ENCODE measurements around the gene RGMA.

DNA sequence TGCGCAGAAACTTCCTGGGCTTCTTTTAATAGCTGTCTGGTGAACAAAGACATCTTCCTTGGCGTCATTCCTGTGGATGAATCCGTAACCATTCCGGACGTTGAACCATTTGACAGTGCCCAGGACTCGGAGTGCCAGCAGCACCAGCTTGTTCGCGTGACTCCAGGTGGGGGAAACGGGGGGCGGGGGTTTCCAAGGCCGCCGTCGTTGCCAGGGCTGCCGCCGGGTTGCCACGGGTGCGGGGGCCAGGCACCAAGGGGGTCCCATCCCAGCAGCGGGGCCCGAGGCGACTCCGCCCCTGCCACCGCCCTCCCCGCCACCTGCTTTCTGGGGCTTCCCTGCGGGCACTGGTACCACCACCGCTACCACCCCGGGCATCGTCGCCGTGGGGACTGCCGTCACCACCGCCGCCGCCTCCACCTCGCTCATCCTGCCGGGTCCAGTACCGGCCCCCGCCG, 22.8 kb downstream of the RGMA start:
- TF ChIP-seq EZH2phosphoT487 (IDR thresholded peaks at IDR 0.05; ENCODE audit: borderline replicate concordance, low read length) (no peak), CTCF (conservative IDR thresholded peaks at IDR 0.05; ENCODE audit: low read depth, low read length) (no peak), EZH2 (IDR thresholded peaks at IDR 0.05; ENCODE audit: low read length, unreplicated experiment) (no peak)

All from PC-3 (cell line).